HepG2 (cell line): Measurements from ENCODE around the gene DYNC2I2. TPM values are rescaled to one million over a fixed set of nuclear protein-coding genes. Genes with fewer than 3 reads are reported as not detected.

Experiments used
- AKAP8 ChIP-seq: sonication (generic); formaldehyde crosslinking; IDR thresholded peaks from 2 replicates; pipeline ENCODE4 v1.5.1; 2020; ENCODE audit warnings: mild to moderate bottlenecking, missing genetic modification reagents
- FLYWCH1 ChIP-seq: sonication (generic); formaldehyde crosslinking; IDR thresholded peaks from 2 replicates; pipeline ENCODE4 v1.8.1; 2023; ENCODE audit warnings: mild to moderate bottlenecking, missing genetic modification reagents
- FOXJ3 ChIP-seq: sonication (generic); formaldehyde crosslinking; IDR thresholded peaks from 2 replicates; pipeline ENCODE4 v1.4.0; 2020; ENCODE audit warnings: missing genetic modification reagents, mild to moderate bottlenecking, borderline replicate concordance
- HIC2 ChIP-seq: sonication (generic); formaldehyde crosslinking; IDR thresholded peaks from 2 replicates; pipeline ENCODE4 v1.9.0; 2022; ENCODE audit warnings: low read depth, missing genetic modification reagents
- JDP2 ChIP-seq: sonication (generic); formaldehyde crosslinking; IDR thresholded peaks from 2 replicates; pipeline ENCODE4 v1.8.1; 2022; ENCODE audit warnings: missing genetic modification reagents, borderline replicate concordance
- MBD4 ChIP-seq: IDR thresholded peaks from 2 replicates; pipeline ENCODE4 v1.6.1; 2012; ENCODE audit warnings: low read length, inconsistent platforms, borderline replicate concordance
- RERE ChIP-seq: IDR thresholded peaks from 2 replicates; pipeline ENCODE4 v1.6.1; 2016; ENCODE audit warnings: low read depth, missing genetic modification reagents, missing compliant biosample characterization
- SP140L ChIP-seq: sonication (generic); formaldehyde crosslinking; IDR thresholded peaks from 2 replicates; pipeline ENCODE4 v1.4.0; 2020; ENCODE audit warnings: missing genetic modification reagents, borderline replicate concordance
- SP2 ChIP-seq: sonication (generic); formaldehyde crosslinking; IDR thresholded peaks from 2 replicates; pipeline ENCODE4 v1.5.1; 2020; ENCODE audit warnings: mild to moderate bottlenecking, missing genetic modification reagents
- SRY ChIP-seq: sonication (generic); formaldehyde crosslinking; IDR thresholded peaks from 2 replicates; pipeline ENCODE4 v1.8.0; 2022; ENCODE audit warnings: mild to moderate bottlenecking, missing genetic modification reagents
- TOE1 ChIP-seq: sonication (generic); formaldehyde crosslinking; IDR thresholded peaks from 2 replicates; pipeline ENCODE4 v1.4.0; 2020; ENCODE audit warnings: mild to moderate bottlenecking, missing genetic modification reagents
- ZBTB42 ChIP-seq: sonication (generic); formaldehyde crosslinking; IDR thresholded peaks from 2 replicates; pipeline ENCODE4 v1.5.0; 2020; ENCODE audit warnings: mild to moderate bottlenecking, missing genetic modification reagents
- ZBTB8A ChIP-seq: sonication (generic); formaldehyde crosslinking; IDR thresholded peaks from 2 replicates; pipeline ENCODE4 v1.4.0; 2020; ENCODE audit warnings: mild to moderate bottlenecking, low read depth, missing genetic modification reagents, borderline replicate concordance
- ZNF17 ChIP-seq: sonication (generic); formaldehyde crosslinking; IDR thresholded peaks from 2 replicates; pipeline ENCODE4 v1.5.0; 2020; ENCODE audit warnings: mild to moderate bottlenecking, missing genetic modification reagents
- ZNF432 ChIP-seq: sonication (generic); formaldehyde crosslinking; IDR thresholded peaks from 2 replicates; pipeline ENCODE4 v1.5.0; 2020; ENCODE audit warnings: missing genetic modification reagents, mild to moderate bottlenecking, borderline replicate concordance
- ZNF441 ChIP-seq: sonication (generic); formaldehyde crosslinking; IDR thresholded peaks from 2 replicates; pipeline ENCODE4 v1.7.0; 2021; ENCODE audit warnings: missing genetic modification reagents, borderline replicate concordance
- ZNF660 ChIP-seq: sonication (generic); formaldehyde crosslinking; IDR thresholded peaks from 2 replicates; pipeline ENCODE4 v1.5.1; 2020; ENCODE audit warnings: mild to moderate bottlenecking, low read depth, missing genetic modification reagents, borderline replicate concordance
- ZNF737 ChIP-seq: sonication (generic); formaldehyde crosslinking; IDR thresholded peaks from 2 replicates; pipeline ENCODE4 v1.5.0; 2020; ENCODE audit warnings: missing genetic modification reagents, mild to moderate bottlenecking, borderline replicate concordance
- ZNF770 ChIP-seq: sonication (generic); formaldehyde crosslinking; IDR thresholded peaks from 2 replicates; pipeline ENCODE4 v1.5.0; 2020; ENCODE audit warnings: mild to moderate bottlenecking, missing genetic modification reagents
- ZNF790 ChIP-seq: sonication (generic); formaldehyde crosslinking; IDR thresholded peaks from 2 replicates; pipeline ENCODE4 v1.8.0; 2022; ENCODE audit warnings: missing genetic modification reagents, mild to moderate bottlenecking, borderline replicate concordance
- polyA plus RNA-seq, 8 experiments: library from polyadenylated mRNA; depleted of rRNA in 3 of 8; stranded (reverse) in 7 of 8; unstranded in 1 of 8; fragments of >200 nt; fragmentation: Illumina TruSeq in 4 of 8; extraction: Trizol in 4 of 8; gene quantifications; 2 replicates each; pipeline versions ENCODE4 v1.2.1 to v1.2.3, GENCODE V29; 2011 to 2016; ENCODE audit warnings: low read depth in 4 of 8, missing spikeins in 1 of 8, mixed read lengths in 1 of 8; ENCODE audit not compliant: insufficient read depth in 1 of 8
- total RNA-seq, 5 experiments: library from RNA; depleted of rRNA; stranded (reverse); fragments of >200 nt; fragmentation: Illumina TruSeq; extraction: Trizol; gene quantifications; 2 replicates each; pipeline ENCODE4 v1.2.3, GENCODE V29; 2016; ENCODE audit warnings: low read depth in 1 of 5

The DYNC2I2 gene
- total and polyA plus RNA-seq, 2 of the 13 experiments (the other 11 are each of a cell fraction or from before 2014, with no cell fraction given), result 13.7 to 40.2 TPM

- TF ChIP-seq ZNF770 (CRISPR knock-in tag) (no peak), ZNF790 (CRISPR knock-in tag) (peak; percentile 84; the same call in 1 of the 2 replicates), ZBTB42 (CRISPR knock-in tag) (no peak), FLYWCH1 (CRISPR knock-in tag) (no peak), FOXJ3 (CRISPR knock-in tag) (peak; percentile 49; the same call in 1 of the 2 replicates), ZNF441 (CRISPR knock-in tag) (no peak; the same call in 1 of the 2 replicates), ZNF660 (CRISPR knock-in tag) (no peak), SP140L (CRISPR knock-in tag) (no peak), JDP2 (no peak; the same call in 1 of the 2 replicates), ZNF17 (CRISPR knock-in tag) (no peak), MBD4 (no peak), ZNF432 (CRISPR knock-in tag) (no peak), TOE1 (CRISPR knock-in tag) (no peak), HIC2 (CRISPR knock-in tag) (no peak), SP2 (CRISPR knock-in tag) (peak; percentile 67), AKAP8 (no peak), ZNF737 (CRISPR knock-in tag) (no peak), RERE (CRISPR knock-in tag) (no peak), ZBTB8A (CRISPR knock-in tag) (no peak), SRY (peak; percentile 78; the same call in 1 of the 2 replicates)
These were observed at the start of gene DYNC2I2 (continued) for GRCh38 chr9:128656416-128657343.
